Adrenal gland (tissue), 12 donors: ENCODE data around the gene SOWAHA. TPM values are rescaled to one million over a fixed set of nuclear protein-coding genes. Genes with fewer than 3 reads are reported as not detected.

Source experiments
- DNase-seq, 7 donors: peaks; one replicate each; pipeline ENCODE4 v3.0.0-alpha.2; 2019 to 2020
- H3K27ac ChIP-seq, 5 donors: fragments of 200-600 bp; sonication (generic) in 4 of 5; 1 replicate in 3 of 5; 2 replicates in 2 of 5; pipeline versions ENCODE4 v1.5.1 to v1.8.0; 2016 to 2020; ENCODE audit warnings: mild to moderate bottlenecking in 1 of 5
- H3K27me3 ChIP-seq: fragments of 200-600 bp; 2 replicates; pipeline ENCODE4 v1.8.0; 2021
- H3K36me3 ChIP-seq, 2 donors: fragments of 200-600 bp; replicated peaks in 1 of 2; 1 replicate in 1 of 2; 2 replicates in 1 of 2; pipeline versions ENCODE4 v1.5.1 to v1.8.0; 2018 to 2022
- H3K4me1 ChIP-seq, 2 donors: fragments of 200-600 bp; replicated peaks in 1 of 2; 1 replicate in 1 of 2; 2 replicates in 1 of 2; pipeline versions ENCODE4 v1.5.1 to v1.8.0; 2018 to 2021
- H3K4me3 ChIP-seq, 4 donors: fragments of 200-600 bp; sonication (generic) in 3 of 4; one replicate each; pipeline ENCODE4 v1.5.1; 2016 to 2018
- H3K9me3 ChIP-seq, 3 donors: fragments of 200-600 bp; sonication (generic) in 1 of 3; replicated peaks in 1 of 3; 1 replicate in 2 of 3; 2 replicates in 1 of 3; pipeline versions ENCODE4 v1.5.1 to v1.8.0; 2016 to 2021
- POLR2A ChIP-seq, 2 donors: fragments of 450-650 bp; IDR thresholded peaks; one replicate each; pipeline ENCODE4 v1.6.1; 2017; ENCODE audit warnings: antibody characterized with exemption in 2 of 2, mild to moderate bottlenecking in 2 of 2, moderate library complexity in 1 of 2
- WGBS, 4 donors: extraction: QIAGEN DNeasy Blood & Tissue Kit in 2 of 4; methylation state at CpG; one replicate each; pipeline versions ENCODE4 v1.1.5 to v1.1.7; 2013 to 2017; 5-methylcytosine and 5-hydroxymethylcytosine counted together
- intact Hi-C, 2 donors: fragments of 100-400 bp; cut with DNase I; formaldehyde crosslinking; loops; one replicate each; pipeline versions ENCODE4 v1.14.1 to v1.15.0; 2022 to 2023
- polyA plus RNA-seq, 3 donors: library from polyadenylated mRNA; stranded (reverse); fragments of 200-250 nt in 2 of 3; fragments of 350-450 nt in 1 of 3; fragmentation: Illumina TruSeq in 1 of 3; extraction: RNeasy Lipid Tissue Mini Kit (QIAGEN cat#74804) in 1 of 3; gene quantifications; one replicate each; pipeline ENCODE4 v1.2.3, GENCODE V29; 2013 to 2014
- total RNA-seq, 9 donors: library from RNA; depleted of rRNA in 4 of 9; stranded (reverse); fragments of >200 nt in 4 of 9; fragments of 120-200 nt in 1 of 9; fragmentation: NEBNext Ultra II Directional in 1 of 9; extraction: Animal tissue kit (Norgen Biotek cat#: 25700) in 1 of 9; gene quantifications; one replicate each; pipeline versions ENCODE4 v1.1.0 to v1.2.4, GENCODE V29; 2013 to 2023
- TF ChIP-seq, protein P1 (sequence below), 6 experiments: fragments of 450-650 bp in 4 of 6; fragments of 200-600 bp in 2 of 6; sonication (generic) in 1 of 6; IDR thresholded peaks; 1 replicate in 5 of 6; 2 replicates in 1 of 6; pipeline versions ENCODE4 v1.5.1 to v1.8.0; 2016 to 2021; ENCODE audit warnings: antibody characterized with exemption in 6 of 6, mild to moderate bottlenecking in 2 of 6, moderate library complexity in 1 of 6
- donor health status: healthy with polysubstance abuse.
- donor health status: Bipolar disorder and iron deficiency.
- donor health status: DM: yes; HTN: yes; CAD: no.
- donor health status: DM: no; HTN: no; CAD: no.
- donor health status: DM: no; HTN: no; CAD: no.
- donor health status: DM: yes; HTN: yes; CAD: no.

The SOWAHA gene
- total and polyA plus RNA-seq, 12 donors, result 0.06 to 1.8 (median 0.40) TPM; not detected in 3

- H3K36me3 ChIP-seq, result no peaks in the 10 kb centered on the region
- H3K27ac ChIP-seq, result peak overlapping the region in 2 of 5 donors; percentile 57 to 62
- intact Hi-C loops, result loop anchor here in 1 of 2 donors (5.0 kb wide), 1 partner anchor 296 kb away; no protein-coding TSS in a partner anchor
- TF ChIP-seq POLR2A (IDR thresholded peaks at IDR 0.05), result no peak
- TF ChIP-seq, protein P1, sequence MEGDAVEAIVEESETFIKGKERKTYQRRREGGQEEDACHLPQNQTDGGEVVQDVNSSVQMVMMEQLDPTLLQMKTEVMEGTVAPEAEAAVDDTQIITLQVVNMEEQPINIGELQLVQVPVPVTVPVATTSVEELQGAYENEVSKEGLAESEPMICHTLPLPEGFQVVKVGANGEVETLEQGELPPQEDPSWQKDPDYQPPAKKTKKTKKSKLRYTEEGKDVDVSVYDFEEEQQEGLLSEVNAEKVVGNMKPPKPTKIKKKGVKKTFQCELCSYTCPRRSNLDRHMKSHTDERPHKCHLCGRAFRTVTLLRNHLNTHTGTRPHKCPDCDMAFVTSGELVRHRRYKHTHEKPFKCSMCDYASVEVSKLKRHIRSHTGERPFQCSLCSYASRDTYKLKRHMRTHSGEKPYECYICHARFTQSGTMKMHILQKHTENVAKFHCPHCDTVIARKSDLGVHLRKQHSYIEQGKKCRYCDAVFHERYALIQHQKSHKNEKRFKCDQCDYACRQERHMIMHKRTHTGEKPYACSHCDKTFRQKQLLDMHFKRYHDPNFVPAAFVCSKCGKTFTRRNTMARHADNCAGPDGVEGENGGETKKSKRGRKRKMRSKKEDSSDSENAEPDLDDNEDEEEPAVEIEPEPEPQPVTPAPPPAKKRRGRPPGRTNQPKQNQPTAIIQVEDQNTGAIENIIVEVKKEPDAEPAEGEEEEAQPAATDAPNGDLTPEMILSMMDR (IDR thresholded peaks at IDR 0.05), result peak in 2 of 6 experiments; percentile 1 to 13
- H3K27me3 ChIP-seq, result no peaks in the 10 kb centered on the region
- peaks cover 0 to 11% of the 10 kb centered on the region in 2 donors for H3K4me1 ChIP-seq
- H3K9me3 ChIP-seq, result no peaks in the 10 kb centered on the region
- peak in 5 of 7 donors; percentile 46 to 61 (median 57) for DNase-seq
- WGBS, 4 donors, result 15 to 31% (median 20%) methylated on average over 21 to 68 of the region's 68 CpGs
- peak overlapping the region in 1 of 4 donors; percentile 47 for H3K4me3 ChIP-seq
Observed at GRCh38 chr5:132822650-132823480, 9.8 kb downstream of the SOWAHA start.

DNA sequence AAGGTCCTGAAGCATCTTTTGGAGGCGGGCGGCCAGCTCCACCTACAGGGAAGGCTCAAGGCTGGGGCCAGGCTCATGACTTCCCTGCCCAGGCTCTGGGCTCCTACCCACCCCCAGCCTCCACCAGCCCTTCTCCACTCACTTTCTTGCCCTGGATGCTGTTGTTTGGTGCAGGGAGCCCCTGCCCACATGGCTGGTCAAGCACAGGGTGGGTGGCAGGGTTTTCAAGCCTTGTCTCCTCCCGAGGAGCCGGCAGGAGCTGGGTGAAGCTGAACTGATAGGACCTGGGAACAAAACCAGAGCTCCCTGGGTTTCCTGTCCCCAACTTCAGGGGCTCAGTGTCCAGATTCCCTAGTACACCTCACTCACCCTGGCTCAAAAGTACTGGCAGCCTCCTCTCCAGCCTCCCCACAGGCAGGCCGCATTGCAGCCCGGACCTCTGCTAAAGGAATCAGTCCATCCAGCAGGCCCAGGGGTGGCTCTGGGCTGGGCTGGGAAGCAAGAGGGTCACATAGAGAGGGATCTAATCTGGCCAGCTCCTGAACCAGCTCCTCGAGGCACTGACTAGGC lies 10.5 kb downstream of the SOWAHA start:
- no peak for DNase-seq
- peak overlapping the region in 2 of 5 donors; percentile 57 to 62 for H3K27ac ChIP-seq
- 83 to 93% (median 87%) methylated on average over 3 to 7 of the region's 7 CpGs for WGBS, 4 donors
- no peaks in the 10 kb centered on the region for H3K27me3 ChIP-seq
- peaks cover 0 to 11% of the 10 kb centered on the region in 2 donors for H3K4me1 ChIP-seq
- H3K4me3 ChIP-seq, result peak overlapping the region in 1 of 4 donors; percentile 47
- intact Hi-C loops, result loop anchor here in 1 of 2 donors (5.0 kb wide), 1 partner anchor 296 kb away; no protein-coding TSS in a partner anchor
- no peaks in the 10 kb centered on the region for H3K9me3 ChIP-seq
- no peaks in the 10 kb centered on the region for H3K36me3 ChIP-seq
- TF ChIP-seq, protein P1 (IDR thresholded peaks at IDR 0.05), result no peak
- no peak for TF ChIP-seq POLR2A (IDR thresholded peaks at IDR 0.05)

DNA sequence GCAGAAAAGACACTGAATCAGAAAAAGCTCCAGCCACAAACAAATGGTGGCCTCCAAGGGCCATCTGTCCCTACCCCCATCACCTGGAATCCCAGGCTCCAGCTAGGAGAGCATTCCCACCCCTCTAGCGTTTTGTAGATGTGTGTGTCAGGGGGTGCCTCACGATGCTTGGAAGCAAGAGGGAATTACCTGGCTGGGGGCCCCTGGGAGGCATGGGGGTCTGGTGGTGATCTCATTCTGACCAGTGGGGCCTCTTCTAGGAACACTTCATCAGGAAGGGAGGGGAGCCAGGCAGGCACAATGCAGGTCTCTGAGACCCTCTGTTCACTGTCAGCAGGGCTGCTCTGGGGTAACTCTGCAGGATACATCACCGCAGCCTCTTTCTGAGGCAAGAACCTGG lies 11.3 kb downstream of the SOWAHA start:
- TF ChIP-seq POLR2A (IDR thresholded peaks at IDR 0.05), result no peak
- TF ChIP-seq, protein P1 (IDR thresholded peaks at IDR 0.05), result no peak
- Histone ChIP-seq H3K9me3 (no peaks in the 10 kb centered on the region), H3K4me3 (no peak overlapping the region), H3K36me3 (no peaks in the 10 kb centered on the region), H3K27me3 (no peaks in the 10 kb centered on the region), H3K4me1 (peaks cover 3 to 12% of the 10 kb centered on the region in 2 donors), H3K27ac (no peak overlapping the region)
- intact Hi-C loops, result loop anchor here in 1 of 2 donors (5.0 kb wide), 1 partner anchor 297 kb away; no protein-coding TSS in a partner anchor
- 95 to 100% (median 99%) methylated on average over 3 of the region's 3 CpGs for WGBS, 4 donors
- no peak for DNase-seq
